Stomach (tissue), 4 donors: ENCODE measurements around the gene NAP1L2.

Source experiments
- POLR2A ChIP-seq, 4 donors: fragments of 450-650 bp; IDR thresholded peaks; one replicate each; pipeline ENCODE4 v1.6.1; 2016; ENCODE audit warnings: antibody characterized with exemption in 4 of 4, control low read depth in 2 of 4, mild to moderate bottlenecking in 1 of 4, moderate library complexity in 1 of 4
- POLR2AphosphoS5 ChIP-seq, 3 donors: sonication (generic); formaldehyde crosslinking; IDR thresholded peaks; one replicate each; pipeline ENCODE4 v1.6.1; 2016; ENCODE audit warnings: antibody characterized with exemption in 3 of 3
- TF ChIP-seq, protein P1 (sequence below), 7 experiments: fragments of 450-650 bp in 4 of 7; fragments of 200-600 bp in 3 of 7; sonication (generic) in 3 of 7; IDR thresholded peaks; one replicate each; pipeline ENCODE4 v1.5.1; 2016 to 2019; ENCODE audit warnings: antibody characterized with exemption in 7 of 7, control low read depth in 2 of 7, mild to moderate bottlenecking in 1 of 7

DNA sequence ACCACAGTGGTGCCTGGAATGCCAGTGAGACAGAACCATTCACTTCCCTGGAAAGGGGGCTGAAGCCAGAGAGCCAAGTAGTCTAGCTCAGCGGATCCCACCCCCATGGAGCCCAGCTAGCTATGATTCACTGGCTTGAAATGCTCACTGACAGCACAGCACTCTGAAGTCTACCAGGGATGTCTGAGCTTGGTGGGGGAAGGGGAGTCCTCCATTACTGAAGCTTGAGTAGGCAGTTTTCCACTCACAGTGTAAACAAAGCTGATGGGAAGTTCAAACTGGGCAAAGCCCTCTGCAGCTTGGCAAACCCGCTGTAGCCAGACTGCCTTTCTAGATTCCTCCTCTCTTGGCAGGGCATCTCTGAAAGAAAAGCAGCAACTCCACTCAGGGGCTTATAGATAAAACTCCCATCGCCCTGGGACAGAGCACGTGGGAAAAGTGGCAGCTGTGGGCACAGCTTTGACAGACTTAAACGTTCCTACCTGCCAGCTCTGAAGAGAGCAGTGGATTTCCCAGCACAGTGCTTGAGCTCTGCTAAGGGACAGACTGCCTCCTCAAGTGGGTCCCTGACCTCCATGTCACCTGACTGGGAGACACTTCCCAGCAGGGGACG is 32.0 kb downstream of the NAP1L2 start:
- TF ChIP-seq POLR2AphosphoS5 (IDR thresholded peaks at IDR 0.05) (no peak), POLR2A (IDR thresholded peaks at IDR 0.05) (no peak)
- TF ChIP-seq, protein P1, sequence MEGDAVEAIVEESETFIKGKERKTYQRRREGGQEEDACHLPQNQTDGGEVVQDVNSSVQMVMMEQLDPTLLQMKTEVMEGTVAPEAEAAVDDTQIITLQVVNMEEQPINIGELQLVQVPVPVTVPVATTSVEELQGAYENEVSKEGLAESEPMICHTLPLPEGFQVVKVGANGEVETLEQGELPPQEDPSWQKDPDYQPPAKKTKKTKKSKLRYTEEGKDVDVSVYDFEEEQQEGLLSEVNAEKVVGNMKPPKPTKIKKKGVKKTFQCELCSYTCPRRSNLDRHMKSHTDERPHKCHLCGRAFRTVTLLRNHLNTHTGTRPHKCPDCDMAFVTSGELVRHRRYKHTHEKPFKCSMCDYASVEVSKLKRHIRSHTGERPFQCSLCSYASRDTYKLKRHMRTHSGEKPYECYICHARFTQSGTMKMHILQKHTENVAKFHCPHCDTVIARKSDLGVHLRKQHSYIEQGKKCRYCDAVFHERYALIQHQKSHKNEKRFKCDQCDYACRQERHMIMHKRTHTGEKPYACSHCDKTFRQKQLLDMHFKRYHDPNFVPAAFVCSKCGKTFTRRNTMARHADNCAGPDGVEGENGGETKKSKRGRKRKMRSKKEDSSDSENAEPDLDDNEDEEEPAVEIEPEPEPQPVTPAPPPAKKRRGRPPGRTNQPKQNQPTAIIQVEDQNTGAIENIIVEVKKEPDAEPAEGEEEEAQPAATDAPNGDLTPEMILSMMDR (IDR thresholded peaks at IDR 0.05) = no peak
